Limb (tissue), 2 donors: Measurements from ENCODE around the gene VRK1.
A peak's percentile ranks its signal among the peaks of the same experiment; 100 is the strongest.

Experiments
- DNase-seq, 2 donors: peaks; one replicate each; pipeline ENCODE4 v3.0.0-alpha.2; 2016; ENCODE audit errors: extremely low spot score in 2 of 2

Gene VRK1

DNA sequence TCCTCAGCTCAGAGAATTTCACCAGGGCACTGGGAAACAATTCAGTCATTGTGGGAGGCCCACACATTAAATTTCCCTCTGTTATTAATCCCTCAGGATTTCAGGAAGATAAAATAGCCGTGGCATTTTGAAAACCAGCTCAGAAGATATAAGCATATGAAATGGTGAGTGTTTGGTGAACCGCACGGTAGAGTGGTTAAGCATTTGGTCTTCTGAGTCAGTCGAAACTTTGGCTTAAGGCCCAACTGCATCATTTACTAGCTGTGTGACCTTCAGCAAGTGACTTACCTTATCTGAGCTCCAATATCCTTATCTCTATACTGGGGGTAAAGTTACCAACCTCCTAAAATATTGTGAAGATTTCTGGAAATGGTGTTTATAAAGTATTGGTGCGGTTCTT is 5.2 kb upstream of the VRK1 start:
- no peak for DNase-seq

DNA sequence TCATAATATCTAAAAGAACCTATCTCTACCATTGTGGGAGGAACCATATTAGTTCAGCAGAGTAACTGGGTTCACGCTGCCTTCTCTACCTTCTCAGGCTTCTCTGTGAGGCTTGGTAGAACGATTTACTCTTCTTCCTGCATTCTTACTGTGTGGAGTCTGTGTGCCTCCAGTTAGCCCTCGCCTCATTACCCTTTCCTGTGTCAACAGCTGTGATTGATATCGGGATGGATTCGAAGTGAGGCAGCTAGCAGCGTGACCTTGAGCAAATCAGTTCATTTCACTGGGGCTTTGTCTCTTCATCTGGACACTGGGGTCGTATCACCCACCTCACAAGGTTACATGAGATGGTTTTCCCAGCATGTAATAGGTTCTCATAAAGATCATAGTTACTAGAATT is 4.6 kb upstream of the VRK1 start:
- no peak for DNase-seq

DNA sequence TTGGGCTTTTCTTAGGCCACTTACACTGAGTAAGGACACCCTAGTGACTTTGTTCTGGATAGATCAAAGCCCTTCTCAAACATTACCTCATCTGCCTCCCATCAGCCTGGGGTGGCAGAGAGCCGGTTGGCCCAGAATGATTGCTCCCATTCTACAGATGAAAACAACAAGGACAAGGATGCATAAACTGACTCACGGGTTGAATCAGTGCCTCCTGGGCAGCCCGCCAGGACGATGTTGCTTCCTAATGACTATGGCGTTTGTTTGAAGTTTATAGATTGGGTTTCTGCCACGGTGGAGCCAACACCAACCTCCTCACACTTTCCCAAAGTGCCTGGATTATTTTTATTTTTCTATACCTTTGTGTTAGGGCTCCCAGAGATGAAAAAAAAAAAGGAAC is 3.6 kb upstream of the VRK1 start:
- DNase-seq: no peak

DNA sequence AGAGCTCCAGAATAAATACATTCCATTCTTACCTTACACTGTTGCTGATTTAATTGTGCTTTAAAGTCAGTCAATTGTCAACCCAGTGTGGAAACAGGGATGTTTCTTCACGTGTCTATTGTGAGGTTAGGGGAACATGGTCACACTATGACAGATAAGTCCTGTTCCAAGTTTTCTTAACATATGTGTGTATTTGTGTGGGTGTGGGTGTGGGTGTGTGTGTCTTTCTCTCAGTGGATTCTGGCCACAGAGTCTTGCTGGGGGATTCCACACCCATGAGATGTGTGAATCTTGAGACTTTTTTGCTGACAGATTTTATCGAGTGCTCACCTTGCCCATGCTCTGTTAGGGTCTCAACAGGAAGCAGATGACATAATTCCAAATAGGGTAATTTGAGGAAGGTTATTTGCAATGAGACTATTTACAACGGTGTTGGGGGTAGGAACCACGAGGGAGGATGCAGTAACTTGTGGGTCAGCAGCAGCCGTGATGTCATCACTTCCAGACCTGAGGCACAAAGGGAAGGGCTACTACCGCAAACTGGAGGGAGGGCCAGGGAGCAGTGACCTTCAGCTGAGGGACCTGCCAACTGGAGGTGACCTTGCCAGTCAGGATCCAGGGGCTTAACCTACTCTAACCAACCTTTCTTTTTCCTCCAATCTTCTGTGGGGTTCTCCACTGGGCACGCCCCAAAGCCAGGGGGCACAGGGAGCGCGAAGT is 1.9 kb upstream of the VRK1 start:
- no peak for DNase-seq

DNA sequence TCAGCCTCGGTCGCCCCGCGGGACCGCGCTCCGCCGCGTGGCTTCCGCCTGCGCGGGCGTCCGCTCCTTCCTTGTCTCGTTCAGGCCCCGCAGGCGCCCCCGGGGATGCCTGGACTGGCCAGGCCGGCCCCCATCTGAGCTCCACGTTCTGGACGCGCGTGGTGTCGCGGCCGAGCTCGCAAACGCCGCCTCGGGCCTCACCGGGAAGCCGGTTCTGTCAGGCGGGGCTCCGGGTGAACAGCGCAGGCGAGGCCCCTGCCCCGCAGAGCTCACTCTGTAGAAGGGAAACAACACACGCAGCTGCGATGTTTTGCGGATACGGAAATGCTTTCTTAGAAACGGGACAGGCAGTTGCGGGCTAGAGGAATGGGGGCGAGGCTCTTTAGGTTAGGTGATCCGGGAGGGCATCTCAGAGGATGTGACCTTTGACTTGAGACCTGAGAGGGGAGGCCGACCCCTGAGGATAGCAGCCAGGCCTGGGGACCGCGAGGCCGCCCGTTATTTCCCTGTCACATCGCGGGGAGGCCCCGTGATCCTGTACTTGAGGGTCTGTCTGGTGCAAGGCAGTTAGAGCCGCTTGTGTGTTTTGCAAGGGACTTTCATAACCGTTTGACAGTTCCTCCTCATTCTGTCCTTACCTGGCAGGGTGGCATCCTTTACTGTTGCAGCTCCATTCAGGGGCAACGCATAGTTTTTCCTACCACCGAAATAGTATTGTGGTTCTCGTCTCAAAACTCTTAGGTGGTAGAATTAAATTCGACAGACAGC is 584 bp downstream of the VRK1 start:
- peak in 1 of 2 donors; percentile 35 for DNase-seq

DNA sequence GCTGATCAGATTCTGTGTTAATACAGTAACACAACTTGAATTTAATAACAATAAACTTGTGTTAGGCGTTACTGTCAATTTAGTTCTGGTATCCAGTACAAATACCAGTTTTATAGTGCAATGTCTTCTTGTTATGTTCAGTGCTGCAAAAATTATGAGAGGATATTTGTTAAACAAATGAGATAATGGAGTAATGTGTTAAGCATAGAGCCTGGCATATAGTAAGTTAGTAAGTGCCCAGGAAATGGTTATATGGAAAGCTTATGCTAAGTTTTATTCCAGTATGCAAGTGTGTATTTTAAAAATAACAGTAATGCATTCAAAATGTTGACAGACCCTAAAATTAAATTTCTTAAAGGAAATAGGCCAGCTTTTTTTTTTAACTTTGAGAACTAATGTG is 1.8 kb downstream of the VRK1 start:
- DNase-seq: no peak

DNA sequence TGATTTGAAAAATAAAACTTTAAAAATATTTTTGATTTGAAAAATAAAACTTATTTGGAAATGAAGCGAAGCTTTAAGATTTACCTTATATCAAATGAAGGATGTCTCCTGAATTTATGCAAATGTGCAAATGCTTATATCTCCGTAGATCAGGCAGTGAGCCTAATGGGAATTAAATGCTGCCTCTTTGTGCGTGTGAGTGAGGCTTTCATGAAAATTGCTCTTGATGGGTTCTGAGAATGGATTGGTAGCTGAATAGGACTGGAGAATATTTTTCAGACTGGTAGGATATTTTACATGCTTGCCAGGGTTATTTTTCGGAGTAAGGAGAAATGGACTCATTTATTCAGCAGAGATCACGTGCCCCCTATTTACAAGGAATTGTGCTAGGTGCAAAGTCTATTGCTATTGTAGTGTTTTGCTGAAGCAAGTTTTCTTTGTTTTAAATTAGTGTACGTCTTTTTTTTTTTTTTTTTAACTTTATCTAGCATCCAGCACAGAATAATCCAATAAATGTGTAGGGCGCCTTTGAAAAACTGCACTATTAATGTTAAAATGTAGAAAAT is 2.4 kb downstream of the VRK1 start:
- DNase-seq: no peak

DNA sequence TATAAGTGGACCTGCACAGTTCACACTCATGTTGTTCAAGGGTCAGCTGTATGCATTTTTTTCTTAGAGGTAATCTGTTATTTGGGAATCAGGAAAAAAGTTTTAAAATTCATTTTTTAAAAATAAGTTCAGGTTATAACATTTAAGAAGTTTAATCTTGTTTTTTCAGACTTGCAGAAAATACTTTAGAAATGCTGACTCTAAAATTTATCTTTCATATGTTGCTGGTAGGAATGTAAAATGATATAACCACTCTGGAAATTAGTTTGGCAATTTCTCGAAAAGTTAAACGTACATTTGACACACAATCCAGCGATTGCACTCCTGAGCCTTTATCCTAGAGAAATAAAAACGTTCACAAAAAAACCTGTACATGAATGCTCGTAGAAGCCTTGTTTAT is 4.7 kb downstream of the VRK1 start:
- no peak for DNase-seq

DNA sequence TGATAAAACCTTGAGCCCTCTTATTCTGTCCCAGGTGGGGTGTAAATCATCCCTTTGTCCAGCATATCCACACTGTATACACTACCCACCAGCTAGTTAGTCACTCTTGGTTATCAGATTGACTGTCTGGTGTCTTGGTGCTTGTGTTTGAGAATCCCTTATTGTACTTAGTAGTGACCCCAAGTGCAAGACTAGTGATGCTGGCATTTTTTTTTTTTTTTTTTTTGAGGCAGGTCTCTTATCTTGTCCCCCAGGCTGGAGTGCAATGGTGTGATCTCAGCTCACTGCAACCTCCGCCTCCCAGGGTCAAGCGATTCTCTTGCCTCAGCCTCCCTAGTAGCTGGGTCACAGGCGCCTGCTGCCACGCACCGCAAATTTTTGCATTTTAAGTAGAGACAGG is 5.8 kb downstream of the VRK1 start:
- DNase-seq: no peak

DNA sequence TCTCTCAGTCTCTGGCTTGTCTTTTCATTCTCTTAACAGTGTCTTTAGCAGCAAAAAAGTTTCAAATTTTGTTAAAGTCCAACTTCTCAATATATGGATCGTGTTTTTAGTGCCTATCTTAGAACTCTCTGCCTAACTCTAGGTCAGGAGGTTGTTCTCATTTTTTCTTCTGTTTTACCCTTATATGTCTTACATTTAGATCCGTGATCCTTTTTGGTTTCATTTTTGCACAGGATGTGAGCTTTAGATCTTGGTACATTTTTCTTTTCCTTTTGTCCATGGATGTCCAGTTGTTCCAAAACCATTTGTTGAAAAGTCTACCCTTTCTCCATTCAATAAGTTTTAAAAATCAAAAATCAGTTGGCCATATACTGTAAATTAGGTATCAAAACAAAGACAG is 6.8 kb downstream of the VRK1 start:
- DNase-seq: no peak

DNA sequence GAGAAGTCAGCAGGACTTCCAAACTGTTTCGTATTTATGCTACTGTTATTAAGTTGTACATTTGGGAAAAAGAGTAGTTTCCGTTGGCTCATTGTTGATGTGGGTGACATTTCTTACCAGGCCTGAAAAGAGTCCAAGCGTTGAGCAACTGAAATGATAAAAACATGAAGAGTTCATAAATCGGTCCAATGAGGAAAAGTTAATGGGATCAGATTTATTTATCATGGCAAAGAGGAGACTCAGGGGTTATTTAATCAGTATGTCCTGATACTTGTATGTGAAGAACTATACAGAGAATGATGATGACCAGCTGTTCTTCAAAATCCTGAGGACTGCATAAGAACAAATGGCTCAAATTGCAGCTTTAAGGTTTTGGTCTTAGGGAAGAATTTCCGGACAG is 7.7 kb downstream of the VRK1 start:
- peak in 1 of 2 donors; percentile 5 for DNase-seq

DNA sequence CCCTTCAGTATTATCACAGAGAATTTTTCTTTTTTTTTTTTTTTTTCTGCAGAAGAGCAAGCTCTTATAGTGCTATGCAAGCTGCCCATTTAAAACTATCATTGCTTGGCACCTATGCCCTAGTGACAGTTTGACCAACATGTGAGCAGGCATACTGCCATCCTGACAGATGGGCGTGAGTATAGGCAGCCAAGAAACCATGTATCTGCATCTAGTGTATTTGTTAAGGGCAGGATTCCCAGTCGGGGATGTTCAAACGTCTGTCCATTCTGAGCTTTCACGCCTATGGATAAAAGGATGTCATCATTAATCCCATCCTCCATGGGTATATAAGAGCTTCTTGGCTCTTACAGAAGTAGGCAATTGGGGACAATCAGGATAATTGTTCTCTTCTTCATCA is 8.8 kb downstream of the VRK1 start:
- DNase-seq: no peak

DNA sequence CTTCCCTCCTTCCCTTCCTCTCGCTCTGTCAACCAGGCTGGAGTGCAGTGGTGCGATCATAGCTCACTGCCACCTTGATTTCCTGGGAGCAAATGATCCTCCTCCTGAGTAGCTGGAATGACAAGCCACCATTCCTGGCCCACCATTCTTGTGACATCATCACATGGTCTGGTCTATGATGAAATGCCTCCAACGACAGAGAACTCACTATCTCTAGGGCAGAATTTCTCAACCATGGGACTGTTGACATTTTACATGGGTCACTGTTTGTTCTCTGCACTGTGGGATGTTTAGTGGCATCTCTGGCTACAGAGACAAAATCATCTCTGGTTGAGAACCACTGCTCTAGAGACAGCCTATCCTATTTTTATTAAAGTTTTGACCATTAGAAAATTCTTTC is 9.7 kb downstream of the VRK1 start:
- no peak for DNase-seq

DNA sequence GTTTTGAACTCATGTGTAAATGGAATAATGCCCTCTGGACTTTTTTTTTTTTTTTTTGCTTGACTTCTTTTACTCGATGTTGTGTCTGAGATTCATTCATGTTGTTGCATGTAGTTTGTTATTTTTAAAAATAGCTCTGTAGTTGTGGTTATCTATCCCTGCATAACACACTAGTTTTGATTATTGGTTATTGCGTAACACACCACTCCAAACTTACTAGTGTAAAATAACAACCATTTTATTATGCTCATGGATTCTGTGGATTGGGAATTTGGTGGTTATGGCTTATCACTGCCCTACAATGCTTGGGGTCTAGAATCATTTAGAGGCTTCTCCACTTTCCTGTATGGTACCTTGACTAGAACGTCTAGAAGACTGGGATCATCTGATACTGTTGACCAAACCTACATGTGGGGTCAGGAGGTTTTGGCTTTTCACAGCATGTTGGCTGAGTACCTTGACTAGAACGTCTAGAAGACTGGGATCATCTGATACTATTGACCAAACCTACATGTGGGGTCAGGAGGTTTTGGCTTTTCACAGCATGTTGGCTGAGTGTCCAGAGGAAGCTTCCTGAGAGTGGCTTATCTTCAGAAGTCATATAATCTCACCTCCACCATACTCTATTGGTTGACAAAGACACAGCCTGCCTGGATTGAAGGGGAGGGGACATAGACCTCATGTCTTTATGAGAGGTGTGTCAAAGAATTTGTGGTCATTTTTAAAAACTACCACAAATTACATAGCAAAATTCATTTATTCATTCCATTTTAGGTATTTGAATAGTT is 11.6 kb downstream of the VRK1 start:
- no peak for DNase-seq

DNA sequence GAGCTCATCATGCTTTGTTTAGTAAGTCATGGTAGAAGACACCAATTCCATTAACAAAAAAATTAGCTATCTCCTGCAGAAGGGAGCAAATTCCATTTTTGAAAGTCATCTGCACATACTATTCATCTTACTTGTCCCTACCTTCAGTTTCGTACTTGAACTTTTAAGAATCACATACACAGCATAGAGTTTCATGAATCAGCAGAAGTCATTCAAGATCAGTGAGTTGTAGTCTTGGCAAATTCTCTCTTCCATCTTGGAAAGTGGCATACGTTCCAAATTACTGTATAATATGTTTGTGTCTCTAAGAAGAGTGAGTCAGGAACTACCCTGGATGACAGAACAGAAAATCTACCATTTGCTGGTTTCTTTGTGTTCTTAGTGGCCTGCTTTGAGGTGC is 14.1 kb downstream of the VRK1 start:
- no peak for DNase-seq

DNA sequence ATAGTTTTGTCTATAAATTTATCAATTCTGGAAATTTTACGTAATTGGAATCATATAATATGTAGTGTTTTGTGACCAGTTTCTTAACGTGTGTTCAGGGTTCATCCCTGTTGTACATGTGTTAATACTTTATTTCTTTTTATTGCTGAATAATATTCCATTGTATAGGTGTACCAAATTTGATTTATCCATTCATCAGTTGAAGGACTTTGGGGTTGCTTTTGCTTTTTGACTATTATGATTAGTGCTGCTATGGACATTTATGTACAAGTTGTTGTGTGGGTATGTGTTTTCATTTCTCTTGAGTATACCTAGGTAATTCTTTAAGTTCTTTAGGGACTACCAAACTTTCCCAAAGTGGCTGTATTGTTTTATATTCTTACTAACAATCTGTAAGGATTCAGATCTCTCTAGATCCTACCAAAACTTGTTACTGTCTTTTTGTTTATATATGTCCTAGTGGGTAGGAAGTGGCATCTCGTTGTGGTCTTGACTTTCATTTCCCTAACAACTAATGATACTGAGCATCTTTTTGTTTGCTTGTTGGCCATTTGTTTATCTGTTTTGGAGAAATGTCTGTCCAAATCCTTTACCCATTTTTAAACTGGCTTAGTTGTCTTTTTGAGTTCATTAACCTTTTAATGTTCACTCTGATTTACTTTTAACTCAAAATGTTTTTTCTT is 14.9 kb downstream of the VRK1 start:
- DNase-seq: no peak

DNA sequence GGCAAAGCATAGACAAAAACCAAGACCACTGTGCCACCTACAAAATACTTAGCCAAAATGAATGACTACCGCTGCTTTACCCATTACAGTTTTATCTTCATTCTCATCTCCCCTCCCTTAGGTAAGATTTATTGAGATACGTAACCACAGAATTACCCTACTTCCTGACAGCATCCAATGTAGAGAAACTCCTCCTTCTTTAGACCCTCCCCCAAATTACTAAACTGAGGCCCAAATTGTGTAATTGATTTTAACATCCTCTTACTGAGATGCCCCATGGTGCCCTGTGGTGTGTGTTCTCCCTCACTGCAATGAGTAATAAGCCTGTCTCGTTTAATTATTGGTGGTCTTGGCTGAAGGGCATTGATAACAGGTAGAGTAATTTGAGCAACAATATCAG is 19.1 kb downstream of the VRK1 start:
- DNase-seq: no peak

DNA sequence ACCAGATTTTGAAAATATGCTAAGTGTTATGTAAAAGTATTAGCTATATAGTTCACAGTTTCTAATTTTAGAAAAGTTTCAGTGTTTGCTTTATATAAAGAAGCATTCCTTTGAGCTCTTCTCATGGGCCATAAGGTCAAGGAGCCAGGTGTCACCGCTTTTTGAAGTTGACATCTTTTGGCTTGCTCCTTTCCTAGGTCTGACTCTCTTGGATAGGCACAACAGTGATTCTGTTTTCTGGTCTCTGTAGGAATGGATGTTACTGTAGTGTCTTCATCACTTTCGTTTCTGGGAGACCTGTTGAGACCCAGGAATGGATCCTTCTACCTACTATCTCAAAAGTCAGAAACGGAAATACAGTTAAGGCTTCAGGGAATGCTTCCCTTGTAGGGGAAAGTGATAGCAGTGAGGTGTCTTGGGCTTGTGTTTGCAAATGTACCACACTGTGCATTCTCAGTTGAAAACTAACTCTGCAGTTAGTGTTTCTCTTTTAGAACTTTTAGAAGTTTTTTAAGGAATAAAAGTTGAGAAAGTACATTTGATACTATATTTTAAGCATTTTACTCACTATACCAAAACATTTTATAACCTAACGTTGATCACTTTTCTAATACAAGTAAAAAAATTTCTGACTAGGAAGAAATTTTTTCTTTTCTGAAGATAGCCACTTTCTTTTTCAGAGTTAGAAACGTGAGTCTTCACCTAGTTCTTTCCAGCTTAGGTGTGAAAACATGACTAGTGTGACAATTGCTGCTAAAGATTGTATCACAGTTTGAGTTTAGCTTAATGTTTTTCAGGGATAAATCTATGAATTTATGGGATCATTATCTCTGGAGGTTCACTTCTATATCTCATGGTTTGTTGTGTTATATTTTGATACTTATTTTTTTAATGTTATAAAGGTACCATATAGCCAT is 20.8 kb downstream of the VRK1 start:
- DNase-seq: no peak

DNA sequence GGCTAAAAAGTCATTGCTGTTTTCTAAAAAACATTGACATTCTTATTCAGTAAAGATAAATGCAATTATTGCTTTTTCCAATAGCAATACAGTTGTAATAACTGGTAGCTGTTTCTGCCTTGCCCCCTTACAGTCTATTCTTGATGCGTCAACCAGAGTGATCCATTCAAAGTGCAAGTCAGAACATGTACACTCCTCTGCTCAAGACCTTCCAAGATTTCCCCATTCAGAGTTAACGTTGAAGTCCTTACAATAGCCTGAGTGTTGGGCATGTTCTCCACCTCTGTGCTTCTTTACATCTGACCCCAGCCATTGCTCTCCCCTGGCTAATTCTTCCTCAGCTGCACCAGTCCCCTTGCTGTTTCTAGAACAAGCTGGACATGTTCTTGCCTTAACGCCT is 24.3 kb downstream of the VRK1 start:
- no peak for DNase-seq

DNA sequence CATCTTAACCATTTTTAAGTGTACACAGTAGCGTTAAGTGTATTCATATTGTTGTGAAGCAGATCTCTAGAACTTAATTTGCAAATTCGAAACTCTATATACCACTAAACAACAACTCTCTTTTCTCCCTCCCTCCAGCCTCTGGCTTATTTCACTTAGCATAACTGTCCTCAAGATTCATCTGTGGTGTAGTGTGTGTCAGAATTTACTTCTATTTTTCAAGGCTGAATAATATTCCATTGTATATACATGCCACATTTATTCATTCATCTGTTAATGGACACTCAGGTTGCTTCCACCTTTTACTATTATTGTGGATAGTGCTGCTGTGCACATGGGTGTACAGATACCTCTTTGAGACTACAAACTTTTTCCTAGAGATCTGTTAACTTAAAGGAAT is 26.5 kb downstream of the VRK1 start:
- DNase-seq: no peak

DNA sequence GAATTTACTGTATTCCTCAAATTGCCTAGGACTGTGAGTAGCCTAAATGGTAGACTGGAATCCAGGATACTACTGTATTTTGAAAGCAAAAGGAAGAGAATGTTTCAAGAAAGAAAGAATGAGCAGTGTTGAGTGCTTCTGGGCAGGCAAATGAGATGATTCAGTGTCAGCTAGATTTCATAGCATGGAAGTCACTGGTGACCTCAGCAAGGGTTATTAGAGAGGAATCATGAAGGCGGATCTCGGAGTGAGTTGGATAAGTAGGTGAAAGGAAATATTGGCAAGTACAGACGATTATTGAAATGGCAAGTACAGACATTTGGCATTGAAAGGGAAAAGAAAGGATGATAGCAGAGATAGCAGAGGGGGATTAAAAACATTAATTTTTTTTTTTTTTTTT is 27.1 kb downstream of the VRK1 start:
- no peak for DNase-seq
